ENCODE measurements around the gene SLC51A. TPM values are rescaled to one million over a fixed set of nuclear protein-coding genes. Genes with fewer than 3 reads are reported as not detected.

The SLC51A gene
- total and polyA plus RNA-seq, 2 of the 8 experiments (the other 6 are each of a cell fraction or from before 2014, with no cell fraction given), result 6.3 to 9.8 TPM

DNA sequence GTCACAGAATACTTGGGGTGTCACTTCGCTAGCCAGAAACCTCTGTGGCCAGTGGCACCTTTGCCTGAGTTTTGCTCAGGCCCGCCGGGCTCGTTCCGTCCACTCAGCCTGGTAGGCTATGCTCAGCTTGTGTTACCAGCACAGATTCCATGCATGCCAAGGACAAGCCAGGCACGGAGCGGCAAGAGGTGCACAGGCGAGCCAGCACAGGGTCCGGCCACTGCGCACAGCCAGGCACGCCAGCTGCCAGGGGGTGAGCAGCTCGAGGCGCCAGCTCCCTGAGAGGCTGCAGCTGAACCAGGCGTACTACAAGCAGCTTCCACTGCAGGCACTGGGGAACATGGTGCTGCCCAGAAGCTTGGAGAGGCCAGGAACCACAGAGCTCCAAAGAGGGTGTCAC lies 56.5 kb downstream of the SLC51A start:
- H4K5ac ChIP-seq (ENCODE audit: insufficient read length, low read depth, low read length), result no peak overlapping the region
- ChIA-PET CTCF (ENCODE audit: partially characterized antibody) (interaction anchor here (0.8 to 1.0 kb wide), 4 partner anchors 9 to 181 kb away, joined by 3 to 5 read pairs (median 3); no protein-coding TSS in a partner anchor), POLR2A (ENCODE audit: partially characterized antibody) (interaction anchor here (0.6 to 1.1 kb wide), 5 partner anchors 9 to 192 kb away, joined by 3 read pairs; no protein-coding TSS in a partner anchor)
- no peak for FAIRE-seq
- no peak overlapping the region for H2AFZ ChIP-seq (ENCODE audit: low read length)
- 91% methylated on average over 14 of the region's 14 CpGs; no CpG with 5 or more reads in 1 of the 2 experiments for WGBS, 2 experiments (ENCODE audit: extremely low coverage in 1 of 2, insufficient coverage in 1 of 2, insufficient read length in 1 of 2, insufficient replicate concordance in 2 of 2, low coverage in 1 of 2, low lambda C conversion rate in 2 of 2, missing lambda C conversion rate in 1 of 2)
- peaks cover 0 to 10% of the 10 kb centered on the region in 2 experiments; a peak in 3 of 4 replicates for H3K79me2 ChIP-seq (ENCODE audit: control insufficient read depth in 1 of 2, insufficient read depth in 2 of 2, low read length in 2 of 2)
- TF ChIP-seq ASH2L (IDR thresholded peaks at IDR 0.05; ENCODE audit: low read length) (peak; percentile 2), POLR2A (IDR thresholded peaks at IDR 0.05; ENCODE audit: control extremely low read depth in 1 of 2, low read depth in 2 of 2, low read length in 2 of 2) (0 out of 3 replicates have a peak, but pooled peaks of 1 of the 2 experiments have one; percentile 4), POU5F1 (IDR thresholded peaks at IDR 0.05; ENCODE audit: low read depth, low read length) (no peak), KDM4A (IDR thresholded peaks at IDR 0.05; ENCODE audit: low read depth, low read length, severe bottlenecking) (peak; percentile 1)
- peak overlapping the region; percentile 85; the same call in 1 of the 2 replicates for H4K8ac ChIP-seq (ENCODE audit: extremely low read depth, insufficient read depth, low read length)
- no peaks in the 10 kb centered on the region for H3K9me3 ChIP-seq (ENCODE audit: insufficient read depth in 2 of 2, low read depth in 1 of 2, low read length in 1 of 2)
- no peaks in the 10 kb centered on the region; the same call in 1 of the 2 replicates for H3K79me1 ChIP-seq (ENCODE audit: low read depth, low read length)
- H2BK120ac ChIP-seq (replicated peaks; ENCODE audit: low read depth, low read length), result no peak overlapping the region
- H3K4me2 ChIP-seq (ENCODE audit: insufficient read depth in 1 of 2, low read depth in 2 of 2, low read length in 2 of 2), result peak overlapping the region in 1 of 2 experiments; percentile 54; a peak in 1 of 4 replicates
- no peaks in the 10 kb centered on the region for H3K23me2 ChIP-seq (ENCODE audit: low read depth, low read length)
- H3K27ac ChIP-seq (ENCODE audit: low read depth, low read length), result peak overlapping the region; percentile 41; the same call in 1 of the 2 replicates
- no peak overlapping the region for H3K4me3 ChIP-seq (ENCODE audit: extremely low read depth in 1 of 4, insufficient read depth in 2 of 4, low read depth in 3 of 4, low read length in 4 of 4)
- no peak overlapping the region for H2AK5ac ChIP-seq (ENCODE audit: low read depth, low read length)
- no peak overlapping the region for H2BK12ac ChIP-seq (ENCODE audit: low read depth, low read length)
- no peak overlapping the region for H3K23ac ChIP-seq (ENCODE audit: insufficient read length)
- no peaks in the 10 kb centered on the region; a peak in 1 of 8 replicates for H3K36me3 ChIP-seq (ENCODE audit: control insufficient read depth in 2 of 4, insufficient read depth in 4 of 4, low read length in 3 of 4)
- H4K20me1 ChIP-seq (replicated peaks in 1 of 2; ENCODE audit: control insufficient read depth in 1 of 2, insufficient read depth in 2 of 2, low read length in 2 of 2), result peaks cover 0 to 2% of the 10 kb centered on the region in 2 experiments
- no peak overlapping the region for H3K4ac ChIP-seq (replicated peaks; ENCODE audit: insufficient read length, low read depth, low read length)
- no peak overlapping the region for H3K18ac ChIP-seq (ENCODE audit: extremely low read depth, low read length)
- peak overlapping the region; percentile 85 for H4K91ac ChIP-seq (replicated peaks; ENCODE audit: insufficient read length, low read length)
- H3K9ac ChIP-seq (replicated peaks in 1 of 4; ENCODE audit: extremely low read depth in 1 of 4, low read depth in 3 of 4, low read length in 3 of 4), result peak overlapping the region in 1 of 4 experiments; percentile 3; a peak in 1 of 7 replicates
- no peaks in the 10 kb centered on the region for H3K27me3 ChIP-seq (replicated peaks in 1 of 4; ENCODE audit: control insufficient read depth in 3 of 4, extremely low read depth in 1 of 4, insufficient read depth in 3 of 4, low read length in 3 of 4)
- H3K14ac ChIP-seq (ENCODE audit: insufficient read length), result no peak overlapping the region
- peaks cover 4 to 16% (median 12%) of the 10 kb centered on the region in 4 experiments; a peak in 6 of 7 replicates for H3K4me1 ChIP-seq (replicated peaks in 1 of 4; ENCODE audit: control insufficient read depth in 3 of 4, insufficient read depth in 4 of 4, low read length in 3 of 4)
- H3K56ac ChIP-seq (replicated peaks; ENCODE audit: insufficient read length, low read depth, low read length), result no peak overlapping the region
- H2BK15ac ChIP-seq (ENCODE audit: low read length), result no peak overlapping the region
- H2BK20ac ChIP-seq (ENCODE audit: low read length), result 0 out of 2 replicates have a peak overlapping the region, but pooled peaks have one; percentile 56
- peak overlapping the region; percentile 66 for H2BK5ac ChIP-seq (ENCODE audit: low read depth, low read length)
- DNase-seq (ENCODE audit: low read depth in 1 of 2, low spot score in 2 of 2), result no peak
